Measurements from ENCODE around the gene MAT2B. TPM values are rescaled to one million over a fixed set of nuclear protein-coding genes. Genes with fewer than 3 reads are reported as not detected.

MAT2B gene
- total and polyA plus RNA-seq, 2 of the 8 experiments (the other 6 are each of a cell fraction or from before 2014, with no cell fraction given) = 33.9 to 65.2 TPM

- Histone ChIP-seq H2BK15ac (ENCODE audit: low read length) (no peak overlapping the region), H3K27ac (ENCODE audit: low read depth, low read length) (no peak overlapping the region), H4K91ac (replicated peaks; ENCODE audit: insufficient read length, low read length) (no peak overlapping the region), H3K79me1 (ENCODE audit: low read depth, low read length) (no peaks in the 10 kb centered on the region), H3K27me3 (replicated peaks in 1 of 4; ENCODE audit: control insufficient read depth in 3 of 4, extremely low read depth in 1 of 4, insufficient read depth in 3 of 4, low read length in 3 of 4) (no peaks in the 10 kb centered on the region), H2BK5ac (ENCODE audit: low read depth, low read length) (no peak overlapping the region), H3K4me2 (ENCODE audit: insufficient read depth in 1 of 2, low read depth in 2 of 2, low read length in 2 of 2) (no peak overlapping the region), H3K23ac (ENCODE audit: insufficient read length) (no peak overlapping the region), H3K79me2 (ENCODE audit: control insufficient read depth in 1 of 2, insufficient read depth in 2 of 2, low read length in 2 of 2) (no peaks in the 10 kb centered on the region), H2AFZ (ENCODE audit: low read length) (no peak overlapping the region), H4K20me1 (replicated peaks in 1 of 2; ENCODE audit: control insufficient read depth in 1 of 2, insufficient read depth in 2 of 2, low read length in 2 of 2) (peaks cover 0 to 1% of the 10 kb centered on the region in 2 experiments), H4K8ac (ENCODE audit: extremely low read depth, insufficient read depth, low read length) (no peak overlapping the region), H3K23me2 (ENCODE audit: low read depth, low read length) (no peaks in the 10 kb centered on the region), H2BK12ac (ENCODE audit: low read depth, low read length) (no peak overlapping the region), H2BK120ac (replicated peaks; ENCODE audit: low read depth, low read length) (no peak overlapping the region), H3K9ac (replicated peaks in 1 of 4; ENCODE audit: extremely low read depth in 1 of 4, low read depth in 3 of 4, low read length in 3 of 4) (no peak overlapping the region), H3K4me1 (replicated peaks in 1 of 4; ENCODE audit: control insufficient read depth in 3 of 4, insufficient read depth in 4 of 4, low read length in 3 of 4) (no peaks in the 10 kb centered on the region), H3K4me3 (ENCODE audit: extremely low read depth in 1 of 4, insufficient read depth in 2 of 4, low read depth in 3 of 4, low read length in 4 of 4) (no peak overlapping the region), H3K4ac (replicated peaks; ENCODE audit: insufficient read length, low read depth, low read length) (no peak overlapping the region), H3K56ac (replicated peaks; ENCODE audit: insufficient read length, low read depth, low read length) (no peak overlapping the region), H3K36me3 (ENCODE audit: control insufficient read depth in 2 of 4, insufficient read depth in 4 of 4, low read length in 3 of 4) (peaks cover 6 to 87% (median 45%) of the 10 kb centered on the region in 4 experiments), H3K18ac (ENCODE audit: extremely low read depth, low read length) (no peak overlapping the region), H4K5ac (ENCODE audit: insufficient read length, low read depth, low read length) (no peak overlapping the region), H3K9me3 (ENCODE audit: insufficient read depth in 2 of 2, low read depth in 1 of 2, low read length in 1 of 2) (no peaks in the 10 kb centered on the region), H3K14ac (ENCODE audit: insufficient read length) (no peak overlapping the region), H2BK20ac (ENCODE audit: low read length) (no peak overlapping the region), H2AK5ac (ENCODE audit: low read depth, low read length) (no peak overlapping the region)
- 89% methylated on average over 2 of the region's 2 CpGs; no CpG with 5 or more reads in 1 of the 2 experiments for WGBS, 2 experiments (ENCODE audit: extremely low coverage in 1 of 2, insufficient coverage in 1 of 2, insufficient read length in 1 of 2, insufficient replicate concordance in 2 of 2, low coverage in 1 of 2, low lambda C conversion rate in 2 of 2, missing lambda C conversion rate in 1 of 2)
- no peak for FAIRE-seq
- POLR2A ChIA-PET (ENCODE audit: partially characterized antibody) = interaction anchor here (1.0 to 1.3 kb wide), 2 partner anchors 10 to 38 kb away, joined by 3 to 4 read pairs; no protein-coding TSS in a partner anchor
- CTCF ChIA-PET (ENCODE audit: partially characterized antibody) = interaction anchor here (0.6 to 1.0 kb wide), 4 partner anchors 11 to 24 kb away, joined by 3 to 6 read pairs (median 3); no protein-coding TSS in a partner anchor
- no peak for DNase-seq (ENCODE audit: low read depth in 1 of 2, low spot score in 2 of 2)
- TF ChIP-seq YY1 (IDR thresholded peaks at IDR 0.05; ENCODE audit: low read depth, low read length) (no peak), EP300 (IDR thresholded peaks at IDR 0.05; ENCODE audit: borderline replicate concordance in 1 of 2, low read depth in 2 of 2, low read length in 2 of 2) (no peak), CREB1 (IDR thresholded peaks at IDR 0.05) (no peak), TBP (IDR thresholded peaks at IDR 0.05; ENCODE audit: low read depth, low read length) (no peak), KDM4A (IDR thresholded peaks at IDR 0.05; ENCODE audit: low read depth, low read length, severe bottlenecking) (no peak), NANOG (IDR thresholded peaks at IDR 0.05; ENCODE audit: insufficient read depth, low read depth, low read length, poor library complexity, severe bottlenecking) (no peak), ASH2L (IDR thresholded peaks at IDR 0.05; ENCODE audit: low read length) (no peak), FOSL1 (IDR thresholded peaks at IDR 0.05; ENCODE audit: insufficient read depth, low read depth, low read length) (no peak), KDM5A (IDR thresholded peaks at IDR 0.05; ENCODE audit: low read length) (no peak), SAP30 (IDR thresholded peaks at IDR 0.05; ENCODE audit: insufficient read depth, insufficient replicate concordance, low read length) (no peak), JUN (IDR thresholded peaks at IDR 0.05; ENCODE audit: low read depth, low read length) (no peak), SIRT6 (IDR thresholded peaks at IDR 0.05; ENCODE audit: low read length) (no peak), JUND (IDR thresholded peaks at IDR 0.05; ENCODE audit: low read length) (no peak)
These were observed 27.1 kb upstream of the MAT2B start for GRCh38 chr5:163478126-163478981.
